H9 (cell line): ENCODE measurements around the gene KLK1. TPM values are rescaled to one million over a fixed set of nuclear protein-coding genes. Genes with fewer than 3 reads are reported as not detected.

Experiments used
- total RNA-seq: library from RNA; stranded (reverse); gene quantifications from 2 replicates; pipeline ENCODE4 v1.2.1, GENCODE V29; 2021

KLK1 gene
- total RNA-seq, 1 experiment from 2014 or later, result 2.3 TPM

Other genes starting within 250 kb of the KLK1 start
- 2.8 and 3.1 TPM in 2 replicates for gene SYT3, start 183.9 kb downstream of the KLK1 start, total RNA-seq
- gene C19orf81, start 174.3 kb downstream of the KLK1 start, total RNA-seq, result 9.6 and 11.0 TPM in 2 replicates
- 1.4 and 1.7 TPM in 2 replicates for gene SHANK1, start 104.0 kb downstream of the KLK1 start, total RNA-seq
- 3.8 and 3.9 TPM in 2 replicates for gene CLEC11A, start 100.4 kb downstream of the KLK1 start, total RNA-seq
- gene GPR32, start 53.3 kb downstream of the KLK1 start, total RNA-seq, result not detected in 2 replicates
- not detected in 2 replicates for gene ACP4, start 33.4 kb downstream of the KLK1 start, total RNA-seq
- not detected in 2 replicates for gene KLK15, start 9.8 kb upstream of the KLK1 start, total RNA-seq
- gene KLK3, start 31.1 kb upstream of the KLK1 start, total RNA-seq, result not detected in 2 replicates
- gene KLK2, start 49.7 kb upstream of the KLK1 start, total RNA-seq, result not detected in 2 replicates
- 0.48 TPM in 1 of 2 replicates, not detected in the other for gene KLK4, start 87.6 kb upstream of the KLK1 start, total RNA-seq
- not detected in 2 replicates for gene KLK5, start 129.3 kb upstream of the KLK1 start, total RNA-seq
- gene KLK6, start 145.8 kb upstream of the KLK1 start, total RNA-seq, result 2.6 and 3.4 TPM in 2 replicates
- 0.13 and 0.52 TPM in 2 replicates for gene KLK7, start 160.1 kb upstream of the KLK1 start, total RNA-seq
- 2.7 and 2.9 TPM in 2 replicates for gene KLK8, start 177.8 kb upstream of the KLK1 start, total RNA-seq
- gene KLK10, start 195.9 kb upstream of the KLK1 start, total RNA-seq, result 1.3 and 1.4 TPM in 2 replicates
- gene KLK11, start 202.8 kb upstream of the KLK1 start, total RNA-seq, result not detected in 2 replicates
- not detected in 2 replicates for gene KLK12, start 211.2 kb upstream of the KLK1 start, total RNA-seq
- 3.0 and 4.2 TPM in 2 replicates for gene KLK13, start 241.3 kb upstream of the KLK1 start, total RNA-seq